ENCODE data around the gene ZNF638. TPM values are rescaled to one million over a fixed set of nuclear protein-coding genes. Genes with fewer than 3 reads are reported as not detected.

The ZNF638 gene
- total and polyA plus RNA-seq, 2 of the 8 experiments (the other 6 are each of a cell fraction or from before 2014, with no cell fraction given): 45.3 to 143 TPM

DNA sequence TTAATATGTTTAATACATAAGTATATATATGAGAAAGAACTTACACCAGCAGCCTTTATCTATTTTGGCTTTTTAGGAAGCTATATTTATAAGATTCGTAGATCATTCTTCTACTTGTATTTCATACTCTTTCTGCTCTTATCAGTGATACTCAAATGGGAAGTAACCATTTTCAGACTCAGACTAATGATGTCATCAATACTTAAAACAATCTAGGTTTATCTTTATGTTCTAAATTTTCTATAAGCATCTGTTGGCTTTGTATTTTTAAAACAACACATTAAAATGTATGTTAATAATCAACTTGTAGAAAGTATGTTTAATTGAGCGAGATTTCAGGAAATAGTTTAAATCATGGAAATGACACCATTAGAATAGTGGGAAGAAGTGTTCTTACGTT, 70.8 kb downstream of the ZNF638 start (continued):
- TF ChIP-seq EZH2 (IDR thresholded peaks at IDR 0.05; ENCODE audit: low read depth, low read length, severe bottlenecking) (no peak), NANOG (IDR thresholded peaks at IDR 0.05; ENCODE audit: insufficient read depth, low read depth, low read length, poor library complexity, severe bottlenecking) (no peak), SIX5 (IDR thresholded peaks at IDR 0.05; ENCODE audit: low read depth, low read length) (no peak)
- TF ChIP-seq, protein P1, sequence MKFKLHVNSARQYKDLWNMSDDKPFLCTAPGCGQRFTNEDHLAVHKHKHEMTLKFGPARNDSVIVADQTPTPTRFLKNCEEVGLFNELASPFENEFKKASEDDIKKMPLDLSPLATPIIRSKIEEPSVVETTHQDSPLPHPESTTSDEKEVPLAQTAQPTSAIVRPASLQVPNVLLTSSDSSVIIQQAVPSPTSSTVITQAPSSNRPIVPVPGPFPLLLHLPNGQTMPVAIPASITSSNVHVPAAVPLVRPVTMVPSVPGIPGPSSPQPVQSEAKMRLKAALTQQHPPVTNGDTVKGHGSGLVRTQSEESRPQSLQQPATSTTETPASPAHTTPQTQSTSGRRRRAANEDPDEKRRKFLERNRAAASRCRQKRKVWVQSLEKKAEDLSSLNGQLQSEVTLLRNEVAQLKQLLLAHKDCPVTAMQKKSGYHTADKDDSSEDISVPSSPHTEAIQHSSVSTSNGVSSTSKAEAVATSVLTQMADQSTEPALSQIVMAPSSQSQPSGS (IDR thresholded peaks at IDR 0.05; ENCODE audit: low read length): no peak

Measured in H1 (cell line).